Left ventricle myocardium inferior (tissue), 1 donor: ENCODE results near the gene YPEL3. TPM values are rescaled to one million over a fixed set of nuclear protein-coding genes. Genes with fewer than 3 reads are reported as not detected.

ENCODE experiments used
- DNase-seq: peaks from one replicate; pipeline ENCODE4 v3.0.0-alpha.2; 2020
- H3K27ac ChIP-seq: fragments of 200-600 bp; replicated peaks from 2 replicates; pipeline ENCODE4 v1.8.0; 2021
- H3K27me3 ChIP-seq: fragments of 200-600 bp; 2 replicates; pipeline ENCODE4 v1.8.0; 2021; ENCODE audit warnings: low read depth
- H3K36me3 ChIP-seq: fragments of 200-600 bp; 2 replicates; pipeline ENCODE4 v1.8.0; 2021
- H3K4me1 ChIP-seq: fragments of 200-600 bp; 2 replicates; pipeline ENCODE4 v1.8.0; 2021
- H3K4me3 ChIP-seq: fragments of 200-600 bp; 2 replicates; pipeline ENCODE4 v1.8.0; 2021; ENCODE audit warnings: mild to moderate bottlenecking, moderate library complexity
- H3K9me3 ChIP-seq: fragments of 200-600 bp; replicated peaks from 2 replicates; pipeline ENCODE4 v1.8.0; 2021
- intact Hi-C: fragments of 100-400 bp; cut with micrococcal nuclease; formaldehyde crosslinking; loops from one replicate; pipeline ENCODE4 v1.11.0; 2022
- total RNA-seq: library from RNA; stranded (reverse); fragmentation: NEBNext Ultra II Directional; extraction: Animal tissue kit (Norgen Biotek cat#: 25700); gene quantifications from one replicate; pipeline ENCODE4 v1.2.1, GENCODE V29; 2021
- TF ChIP-seq, protein P1 (sequence below): fragments of 200-600 bp; IDR thresholded peaks from 2 replicates; pipeline ENCODE4 v1.8.0; 2021; ENCODE audit warnings: antibody characterized with exemption, mild to moderate bottlenecking, borderline replicate concordance
- donor health status: DM: no; HTN: yes; CAD: no; lungs with severe emphysema.

The YPEL3 gene
- total RNA-seq, 1 donor from 2014 or later: 54.4 TPM

DNA sequence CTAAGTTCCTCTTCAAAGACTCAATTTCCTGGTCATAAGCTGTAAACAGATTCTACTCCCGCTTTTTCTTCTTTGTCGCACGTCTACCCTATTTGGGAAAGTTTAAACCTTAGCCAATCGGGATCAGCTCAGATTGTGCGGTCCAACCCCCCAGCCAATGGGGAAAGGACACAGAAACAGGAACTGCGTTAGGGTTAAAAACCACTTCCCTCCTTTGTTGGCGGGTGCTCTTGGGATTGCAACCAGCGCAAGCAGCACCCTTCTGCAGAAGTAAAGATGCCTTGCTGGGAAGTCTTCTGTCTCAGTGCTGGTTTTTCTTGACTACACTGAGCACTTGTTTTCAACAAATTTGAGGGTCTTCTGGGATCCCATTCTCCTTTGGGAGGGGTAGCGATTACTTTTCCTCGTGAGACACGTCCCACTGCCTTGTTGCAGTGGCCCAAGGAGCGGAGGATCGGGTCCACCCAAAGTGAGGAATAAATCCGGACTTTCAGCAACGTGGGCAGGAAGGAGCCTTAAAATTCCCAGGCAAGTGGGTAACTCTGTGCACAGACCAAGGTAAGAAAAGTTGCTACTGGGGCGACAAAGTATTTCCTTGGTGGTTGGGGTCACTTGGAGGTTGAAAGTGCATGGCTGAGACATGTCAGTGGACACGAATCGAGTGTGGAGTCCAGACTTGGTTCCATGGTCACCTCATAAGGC lies 1.0 kb upstream of the YPEL3 start:
- Histone ChIP-seq H3K4me3 (peak overlapping the region; percentile 88), H3K4me1 (peaks cover 43% of the 10 kb centered on the region), H3K36me3 (peaks cover 17% of the 10 kb centered on the region), H3K27ac (peak overlapping the region; percentile 92), H3K9me3 (peaks cover 20% of the 10 kb centered on the region), H3K27me3 (no peaks in the 10 kb centered on the region)
- no peak for DNase-seq
- intact Hi-C loops: no loop called here
- TF ChIP-seq, protein P1, sequence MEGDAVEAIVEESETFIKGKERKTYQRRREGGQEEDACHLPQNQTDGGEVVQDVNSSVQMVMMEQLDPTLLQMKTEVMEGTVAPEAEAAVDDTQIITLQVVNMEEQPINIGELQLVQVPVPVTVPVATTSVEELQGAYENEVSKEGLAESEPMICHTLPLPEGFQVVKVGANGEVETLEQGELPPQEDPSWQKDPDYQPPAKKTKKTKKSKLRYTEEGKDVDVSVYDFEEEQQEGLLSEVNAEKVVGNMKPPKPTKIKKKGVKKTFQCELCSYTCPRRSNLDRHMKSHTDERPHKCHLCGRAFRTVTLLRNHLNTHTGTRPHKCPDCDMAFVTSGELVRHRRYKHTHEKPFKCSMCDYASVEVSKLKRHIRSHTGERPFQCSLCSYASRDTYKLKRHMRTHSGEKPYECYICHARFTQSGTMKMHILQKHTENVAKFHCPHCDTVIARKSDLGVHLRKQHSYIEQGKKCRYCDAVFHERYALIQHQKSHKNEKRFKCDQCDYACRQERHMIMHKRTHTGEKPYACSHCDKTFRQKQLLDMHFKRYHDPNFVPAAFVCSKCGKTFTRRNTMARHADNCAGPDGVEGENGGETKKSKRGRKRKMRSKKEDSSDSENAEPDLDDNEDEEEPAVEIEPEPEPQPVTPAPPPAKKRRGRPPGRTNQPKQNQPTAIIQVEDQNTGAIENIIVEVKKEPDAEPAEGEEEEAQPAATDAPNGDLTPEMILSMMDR: no peak

- intact Hi-C loops: no loop called here
- H3K4me3 ChIP-seq: peak overlapping the region; percentile 88
- DNase-seq: no peak
- peak overlapping the region; percentile 92 for H3K27ac ChIP-seq
- peaks cover 20% of the 10 kb centered on the region for H3K9me3 ChIP-seq
- H3K27me3 ChIP-seq: no peaks in the 10 kb centered on the region
- TF ChIP-seq, protein P1: no peak
- H3K36me3 ChIP-seq: peaks cover 17% of the 10 kb centered on the region
- peaks cover 54% of the 10 kb centered on the region for H3K4me1 ChIP-seq
These were observed 591 bp downstream of the YPEL3 start for GRCh38 chr16:30095166-30096078.

DNA sequence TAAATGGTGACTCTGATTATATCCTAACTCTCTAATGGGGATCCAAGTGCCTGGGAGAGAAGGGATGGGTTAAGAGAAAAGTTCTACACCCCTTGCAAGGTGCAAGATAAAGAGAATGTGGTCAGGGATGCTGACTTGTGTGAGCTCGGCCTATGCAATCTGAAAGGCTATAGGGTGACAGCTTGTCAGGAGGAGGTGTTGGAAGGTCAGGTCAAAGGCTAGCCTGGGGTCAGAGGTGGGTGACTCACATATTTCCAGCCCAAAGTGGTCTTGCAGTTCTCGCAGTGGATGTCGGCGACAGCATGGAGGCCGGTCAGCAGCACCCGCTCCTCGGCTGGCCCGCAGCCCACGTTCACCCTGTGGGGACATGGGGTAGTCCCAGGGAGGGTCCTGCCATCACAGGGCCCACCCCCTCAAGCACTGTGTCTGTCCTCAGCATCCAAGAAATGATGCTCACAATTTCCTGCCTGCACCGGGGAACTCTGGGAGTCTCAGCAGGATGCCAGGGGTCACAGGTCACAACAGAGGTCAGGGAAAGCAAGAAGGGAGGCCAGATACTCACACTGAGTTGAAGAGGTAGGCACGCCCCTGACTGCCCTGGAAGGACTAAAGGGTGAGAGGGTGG lies 1.4 kb downstream of the YPEL3 start:
- peaks cover 20% of the 10 kb centered on the region for H3K9me3 ChIP-seq
- DNase-seq: no peak
- intact Hi-C loops: no loop called here
- H3K4me1 ChIP-seq: peaks cover 54% of the 10 kb centered on the region
- TF ChIP-seq, protein P1: no peak
- H3K27me3 ChIP-seq: no peaks in the 10 kb centered on the region
- peak overlapping the region; percentile 92 for H3K27ac ChIP-seq
- peaks cover 17% of the 10 kb centered on the region for H3K36me3 ChIP-seq
- peak overlapping the region; percentile 88 for H3K4me3 ChIP-seq

DNA sequence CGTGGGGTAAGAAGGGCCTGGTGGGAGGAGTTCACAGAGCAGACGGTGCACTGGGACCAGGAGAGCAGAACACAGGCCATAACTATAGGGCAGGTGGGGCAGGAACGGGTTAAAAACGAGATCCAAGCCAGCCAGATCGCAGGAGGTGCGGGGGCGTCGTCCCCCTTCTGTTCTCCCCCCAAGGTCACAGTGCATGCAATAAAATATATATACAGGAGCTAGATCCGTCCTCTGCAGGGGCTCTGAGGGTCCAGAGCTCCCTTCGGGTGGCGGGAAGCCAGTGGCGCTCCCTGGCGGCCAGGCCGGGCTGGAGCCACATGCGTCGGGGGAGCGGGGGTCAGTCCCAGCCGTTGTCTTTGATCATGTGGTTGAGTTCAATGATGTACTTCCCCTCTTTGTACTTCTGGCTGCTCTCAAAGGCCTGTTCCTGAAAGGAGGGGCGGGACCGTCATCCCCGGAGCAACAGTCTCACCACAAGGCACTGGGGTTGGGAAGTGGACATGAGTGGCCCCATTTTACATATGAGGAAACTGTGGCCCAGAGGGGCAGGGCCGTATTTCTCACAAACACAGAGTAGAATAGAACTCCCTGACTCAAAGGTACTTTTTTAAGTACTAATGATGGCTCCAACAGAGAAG lies 3.5 kb downstream of the YPEL3 start:
- peak overlapping the region; percentile 92 for H3K27ac ChIP-seq
- intact Hi-C loops: no loop called here
- peak overlapping the region; percentile 68 for H3K4me3 ChIP-seq
- TF ChIP-seq, protein P1: peak; percentile 65
- peaks cover 9% of the 10 kb centered on the region for H3K9me3 ChIP-seq
- peaks cover 54% of the 10 kb centered on the region for H3K4me1 ChIP-seq
- DNase-seq: peak; percentile 75
- peaks cover 17% of the 10 kb centered on the region for H3K36me3 ChIP-seq
- H3K27me3 ChIP-seq: no peaks in the 10 kb centered on the region
